ENCODE results near the gene SYNE1.
A peak's percentile ranks its signal among the peaks of the same experiment; 100 is the strongest.
"Not testable (repeated sequence)": the region's sequence is repeated elsewhere in the genome, so short reads cannot be mapped to it uniquely, and the experiment has no call there.

SYNE1 gene

DNA sequence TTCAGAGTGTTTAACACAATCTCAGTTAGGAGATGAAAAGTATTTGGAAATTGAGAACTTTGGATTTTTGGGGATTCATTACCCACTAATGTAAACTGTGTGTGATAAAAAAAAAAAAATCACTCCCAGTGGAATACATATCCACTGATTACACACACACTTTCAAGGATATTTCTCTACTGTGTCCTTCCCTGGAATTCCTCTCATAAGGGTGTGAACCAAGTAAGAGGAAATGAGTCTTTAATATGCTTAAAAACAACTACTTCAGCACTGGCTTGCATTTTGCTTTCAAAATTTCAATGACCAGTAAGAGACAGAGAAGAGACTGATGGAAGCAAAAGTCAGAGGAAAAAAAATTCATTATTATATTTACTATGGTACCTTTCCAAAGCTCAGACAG is 36.1 kb upstream of the SYNE1 start:
- no peak for DNase-seq (ENCODE audit: low read depth)
- in situ Hi-C loops (cut with HindIII; ENCODE audit: low sequenced_read_pairs), result no loop called here

DNA sequence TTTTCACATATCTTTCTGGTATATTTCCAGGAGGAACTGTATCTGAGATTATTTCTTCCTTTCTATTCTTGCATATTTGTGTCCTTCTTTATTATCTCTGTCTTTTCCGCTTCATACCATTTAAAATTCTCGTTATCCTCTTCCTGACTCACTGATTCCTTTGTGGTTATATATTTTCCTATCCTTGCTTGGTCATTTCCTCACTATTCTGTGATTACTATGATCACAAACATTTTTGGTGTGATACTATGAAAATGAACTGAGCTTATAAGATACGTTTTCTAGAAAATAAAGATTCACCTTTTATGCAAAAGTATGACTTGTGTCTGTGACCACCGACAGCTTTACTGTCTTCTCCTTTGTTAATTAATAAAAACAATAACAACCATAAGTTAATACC is 34.0 kb upstream of the SYNE1 start:
- H3K4me3 ChIP-seq (ENCODE audit: low read depth, low read length), result no peak overlapping the region
- no peak for TF ChIP-seq CTCF (IDR thresholded peaks at IDR 0.05; ENCODE audit: low read depth, low read length, missing control alignments)
- DNase-seq (ENCODE audit: low read depth), result no peak
- in situ Hi-C loops (cut with HindIII; ENCODE audit: low sequenced_read_pairs), result no loop called here

More for the DNA sequence above, 36.1 kb upstream of the SYNE1 start:
- no peak for TF ChIP-seq CTCF (IDR thresholded peaks at IDR 0.05; ENCODE audit: low read depth, low read length, missing control alignments)
- H3K4me3 ChIP-seq (ENCODE audit: low read depth, low read length), result no peak overlapping the region

GRCh38 chr6:152669895-152670294 is 32.7 kb upstream of the SYNE1 start:
- no peak overlapping the region for H3K4me3 ChIP-seq (ENCODE audit: low read depth, low read length)
- DNase-seq (ENCODE audit: low read depth), result peak; percentile 18
- in situ Hi-C loops (cut with HindIII; ENCODE audit: low sequenced_read_pairs), result no loop called here
- peak; percentile 13 for TF ChIP-seq CTCF (IDR thresholded peaks at IDR 0.05; ENCODE audit: low read depth, low read length, missing control alignments)

GRCh38 chr6:152661776-152662175 is 24.6 kb upstream of the SYNE1 start:
- no peak overlapping the region for H3K4me3 ChIP-seq (ENCODE audit: low read depth, low read length)
- DNase-seq (ENCODE audit: low read depth), result no peak
- TF ChIP-seq CTCF (IDR thresholded peaks at IDR 0.05; ENCODE audit: low read depth, low read length, missing control alignments), result no peak
- in situ Hi-C loops (cut with HindIII; ENCODE audit: low sequenced_read_pairs), result no loop called here

GRCh38 chr6:152651986-152652385 is 14.8 kb upstream of the SYNE1 start:
- TF ChIP-seq CTCF (IDR thresholded peaks at IDR 0.05; ENCODE audit: low read depth, low read length, missing control alignments), result no peak

GRCh38 chr6:152648105-152648504 is 10.9 kb upstream of the SYNE1 start:
- in situ Hi-C loops (cut with HindIII; ENCODE audit: low sequenced_read_pairs), result no loop called here
- no peak overlapping the region for H3K4me3 ChIP-seq (ENCODE audit: low read depth, low read length)
- no peak for DNase-seq (ENCODE audit: low read depth)
- no peak for TF ChIP-seq CTCF (IDR thresholded peaks at IDR 0.05; ENCODE audit: low read depth, low read length, missing control alignments)

More at GRCh38 chr6:152651986-152652385, 14.8 kb upstream of the SYNE1 start:
- in situ Hi-C loops (cut with HindIII; ENCODE audit: low sequenced_read_pairs), result no loop called here
- H3K4me3 ChIP-seq (ENCODE audit: low read depth, low read length), result no peak overlapping the region
- DNase-seq (ENCODE audit: low read depth), result no peak

- in situ Hi-C loops (cut with HindIII; ENCODE audit: low sequenced_read_pairs); H3K4me3 ChIP-seq (ENCODE audit: low read depth, low read length); DNase-seq (ENCODE audit: low read depth): not testable (repeated sequence)
These were observed 9.6 kb upstream of the SYNE1 start for GRCh38 chr6:152646732-152647131.
